T-helper 1 cell (primary cell): ENCODE results near the gene VWC2L.

Source experiments
- DNase-seq, 5 donors: peaks; one replicate each; pipeline ENCODE4 v3.0.0-alpha.2; 2012 to 2020
- total RNA-seq, 4 donors: gene quantifications; one replicate each; lab custom pipeline; 2026; lab: John Stamatoyannopoulos, UW

VWC2L gene
- total RNA-seq, result 0 reads per million in 4 donors

DNA sequence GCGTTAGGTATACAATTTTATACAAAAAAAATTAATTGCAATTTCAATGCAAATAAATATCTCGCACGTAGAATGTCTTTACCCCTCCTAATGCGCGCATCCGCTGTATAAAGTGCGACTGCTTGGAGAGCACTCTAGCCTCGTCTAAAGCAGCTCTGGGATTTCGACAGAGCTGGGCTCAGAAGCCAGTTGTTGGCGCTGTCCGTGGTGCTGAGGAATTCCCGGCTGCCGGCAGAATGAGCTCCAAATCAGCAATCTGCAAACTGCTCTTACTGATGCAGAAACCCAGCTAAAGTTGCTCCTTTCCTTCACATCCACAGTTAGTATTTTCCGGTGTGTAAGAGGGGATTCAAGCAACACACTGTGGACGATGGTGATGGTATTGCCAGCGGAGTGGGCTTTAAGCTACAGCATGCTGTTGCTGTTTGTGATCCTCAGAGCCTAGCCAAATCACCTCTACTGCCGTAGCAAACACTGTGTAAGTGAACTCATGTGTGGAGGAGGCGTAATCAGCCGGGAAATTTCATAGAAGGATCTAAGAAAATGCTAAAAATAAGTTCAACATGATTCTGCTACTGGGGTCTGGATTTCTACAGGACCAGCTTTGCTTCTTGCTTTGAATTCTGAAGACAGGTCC lies at the start of gene VWC2L:
Gene VWC2L, plus strand, starts transcription at position 137 of the 637 bp plus-strand sequence. CDS start 3,140 bp downstream, outside the sequence.
- DNase-seq, result peak in 2 of 5 donors; percentile 1 to 5

GRCh38 chr2:214361116-214361515 lies 49.7 kb upstream of the VWC2L start:
- DNase-seq, result no peak

GRCh38 chr2:214365549-214365948 lies 45.3 kb upstream of the VWC2L start:
- no peak for DNase-seq

DNA sequence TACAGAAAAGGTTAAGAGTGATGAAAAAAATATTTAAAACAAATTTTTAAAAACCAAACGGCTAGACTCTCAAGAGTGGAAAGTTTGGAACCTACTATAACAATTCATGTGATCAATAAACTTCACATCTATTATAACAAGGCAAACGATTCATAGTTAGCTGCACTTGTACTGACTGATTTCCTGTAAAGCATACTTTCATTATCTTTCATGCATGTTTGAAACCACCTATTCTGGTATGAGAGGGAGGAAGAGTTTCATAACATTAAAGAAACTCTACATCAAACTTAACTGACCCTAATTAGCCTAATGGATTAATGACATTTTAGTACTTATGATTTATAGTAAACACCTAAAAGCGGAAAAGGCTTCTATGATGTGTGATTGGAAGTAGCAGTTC lies 43.7 kb upstream of the VWC2L start:
- no peak for DNase-seq

GRCh38 chr2:214376618-214377285 lies 34.1 kb upstream of the VWC2L start:
- no peak for DNase-seq

DNA sequence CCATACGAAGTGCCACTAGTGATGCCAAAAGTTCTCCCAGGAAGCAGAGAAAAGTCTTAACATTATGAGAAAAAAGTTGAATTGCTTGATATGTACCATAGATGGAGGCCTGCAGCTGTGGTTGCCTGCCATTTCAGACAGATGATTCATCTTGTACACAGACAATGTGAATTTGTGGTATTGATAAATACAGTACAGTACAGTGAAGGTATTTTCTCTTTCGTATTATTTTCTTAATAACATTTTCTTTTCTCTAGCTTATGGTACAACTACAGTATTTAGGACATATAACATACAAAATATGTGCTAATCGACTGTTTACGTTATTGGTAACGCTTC lies 33.6 kb upstream of the VWC2L start:
- DNase-seq, result no peak

DNA sequence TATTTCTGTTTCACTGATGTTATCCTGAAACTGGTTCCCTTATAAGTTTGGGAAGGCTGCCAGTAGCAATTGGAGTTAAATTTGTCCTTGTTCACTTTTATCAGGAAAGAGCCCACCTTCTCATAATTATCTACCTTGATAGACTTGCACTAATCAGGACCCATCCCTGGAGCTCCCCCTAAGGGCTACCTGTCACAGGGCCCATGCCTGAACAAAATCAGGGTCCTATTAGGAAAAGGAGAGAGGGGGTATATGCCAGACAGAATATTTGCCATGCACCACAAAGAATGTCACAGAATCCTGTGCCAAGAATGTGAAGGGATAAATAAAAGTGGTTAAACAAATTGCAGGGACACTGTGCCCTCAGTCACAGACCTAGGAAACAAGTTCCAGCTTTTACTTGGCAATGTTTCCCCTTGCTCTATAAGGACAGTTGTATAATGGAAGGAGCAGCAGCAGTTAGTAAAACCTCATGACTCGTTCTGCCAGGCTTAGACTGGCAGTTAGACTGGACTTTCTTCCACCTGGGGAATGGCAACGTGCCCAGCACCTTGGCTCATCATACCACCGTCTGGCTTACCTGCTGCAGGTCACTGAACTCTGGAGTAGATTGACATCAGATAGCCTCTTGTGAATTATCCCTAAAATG lies 32.3 kb upstream of the VWC2L start:
- no peak for DNase-seq

- no peak for DNase-seq
Observed at GRCh38 chr2:214379227-214379626, 31.6 kb upstream of the VWC2L start.

DNA sequence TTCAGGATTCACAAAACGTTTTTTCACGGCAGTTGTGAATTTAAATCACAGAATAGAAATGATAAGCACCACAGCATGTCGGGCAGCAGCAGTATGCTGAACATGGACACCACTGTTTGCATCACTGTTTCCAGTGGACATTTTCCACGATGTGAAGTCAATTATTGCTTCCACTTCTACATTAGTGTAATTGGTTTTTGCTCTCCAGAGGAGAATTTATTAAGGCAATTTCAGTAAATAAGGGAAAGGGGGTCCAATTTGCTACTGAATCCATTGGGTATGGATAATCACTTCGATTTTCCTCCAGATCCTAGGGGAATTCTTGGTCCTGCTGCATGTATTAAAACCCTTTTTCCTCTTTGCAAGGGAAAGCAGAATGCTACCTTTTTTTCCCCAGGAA lies 30.2 kb upstream of the VWC2L start:
- no peak for DNase-seq

DNA sequence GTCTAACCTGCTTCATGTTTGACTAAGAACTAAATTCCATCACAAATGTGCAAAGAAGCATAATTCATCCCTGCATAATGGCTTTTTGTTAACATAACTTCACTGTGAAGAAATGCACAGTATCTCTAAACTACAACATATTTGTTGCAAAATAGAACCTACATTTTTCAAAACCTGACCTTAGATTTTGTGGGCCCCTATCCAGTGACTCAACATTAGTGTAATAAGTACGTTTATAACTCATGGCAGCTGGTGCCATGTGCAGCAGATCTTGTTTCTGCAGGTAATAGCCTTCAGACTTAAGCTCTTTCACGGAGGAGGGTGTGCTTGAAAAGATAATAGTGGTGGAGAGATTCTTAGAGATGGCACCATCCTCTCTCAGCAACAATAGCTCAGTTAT lies 28.6 kb upstream of the VWC2L start:
- DNase-seq, result no peak

- DNase-seq, result no peak
Observed at GRCh38 chr2:214386720-214387119, 24.1 kb upstream of the VWC2L start.

DNA sequence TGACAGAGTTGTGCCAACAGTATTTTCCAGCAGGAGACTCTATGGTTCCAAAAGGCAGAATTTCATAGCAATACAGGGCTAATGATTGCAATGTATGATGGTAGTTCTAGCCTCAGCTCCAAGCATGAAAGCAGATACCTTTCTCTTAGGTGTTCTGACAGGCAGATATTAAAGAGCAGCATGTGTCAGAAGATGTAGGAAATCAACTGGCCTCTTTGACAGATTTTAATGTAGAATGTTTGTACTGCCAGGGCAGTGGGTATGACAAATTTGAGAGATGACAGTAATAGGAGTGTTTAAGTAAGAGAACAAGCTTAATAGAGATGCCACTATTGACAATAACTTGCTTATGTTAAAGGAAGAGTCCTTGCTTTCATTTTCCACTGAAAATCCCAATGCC lies 21.5 kb upstream of the VWC2L start:
- no peak for DNase-seq

DNA sequence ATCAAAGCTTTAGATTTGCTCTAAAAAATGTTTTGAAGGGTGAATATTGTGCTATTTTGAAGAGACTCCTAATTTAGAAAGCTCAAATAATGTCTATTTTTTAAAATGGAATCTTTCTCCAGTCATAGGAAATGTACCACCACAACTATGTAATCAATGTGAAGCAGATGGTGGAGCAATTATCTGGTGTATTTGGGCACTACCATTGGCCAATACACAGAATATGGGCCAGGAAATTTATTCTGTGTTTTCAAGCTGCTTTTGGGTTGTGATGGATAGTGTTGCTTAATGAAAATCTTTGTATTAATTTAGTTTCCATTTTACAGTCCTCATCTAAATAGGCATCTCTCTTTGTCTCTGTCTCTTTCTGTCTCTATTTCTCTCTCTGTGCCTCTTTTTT lies 17.1 kb upstream of the VWC2L start:
- no peak for DNase-seq

DNA sequence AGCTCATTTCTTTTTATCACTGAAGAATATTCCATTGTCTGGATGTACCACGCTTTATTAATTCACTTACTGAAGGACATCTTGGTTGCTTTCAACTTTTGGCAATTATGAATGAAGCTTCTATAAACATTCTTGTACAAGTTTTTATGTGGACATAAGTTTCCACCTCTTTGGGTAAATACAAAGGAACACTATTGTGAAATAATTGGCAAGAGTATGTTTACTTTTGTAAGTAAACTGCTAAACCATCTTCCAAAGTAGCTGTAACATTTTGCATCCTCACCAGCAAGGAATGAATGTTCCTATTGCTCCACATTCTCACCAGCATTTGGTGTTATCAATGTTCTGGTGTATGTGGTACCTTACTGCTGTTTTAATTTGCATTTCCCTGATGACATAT lies 15.8 kb upstream of the VWC2L start:
- no peak for DNase-seq

DNA sequence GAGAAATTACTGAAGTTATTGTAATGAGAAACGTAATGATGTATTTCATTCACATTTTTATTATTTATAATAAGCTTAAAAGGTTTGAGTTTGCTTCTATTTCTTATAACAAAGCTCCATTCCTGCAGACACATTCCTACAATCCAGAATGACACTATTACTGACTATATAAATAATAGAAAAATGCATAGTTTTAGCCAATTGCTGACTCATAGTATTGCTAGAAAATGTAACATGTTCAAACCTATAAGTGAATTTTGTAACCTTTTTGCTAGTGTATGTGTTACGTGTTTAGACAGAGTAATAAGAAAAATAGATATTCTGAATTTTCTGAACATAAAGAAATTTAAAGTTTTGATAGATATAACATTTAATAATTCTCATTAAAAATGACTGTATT lies 9.3 kb upstream of the VWC2L start:
- no peak for DNase-seq

DNA sequence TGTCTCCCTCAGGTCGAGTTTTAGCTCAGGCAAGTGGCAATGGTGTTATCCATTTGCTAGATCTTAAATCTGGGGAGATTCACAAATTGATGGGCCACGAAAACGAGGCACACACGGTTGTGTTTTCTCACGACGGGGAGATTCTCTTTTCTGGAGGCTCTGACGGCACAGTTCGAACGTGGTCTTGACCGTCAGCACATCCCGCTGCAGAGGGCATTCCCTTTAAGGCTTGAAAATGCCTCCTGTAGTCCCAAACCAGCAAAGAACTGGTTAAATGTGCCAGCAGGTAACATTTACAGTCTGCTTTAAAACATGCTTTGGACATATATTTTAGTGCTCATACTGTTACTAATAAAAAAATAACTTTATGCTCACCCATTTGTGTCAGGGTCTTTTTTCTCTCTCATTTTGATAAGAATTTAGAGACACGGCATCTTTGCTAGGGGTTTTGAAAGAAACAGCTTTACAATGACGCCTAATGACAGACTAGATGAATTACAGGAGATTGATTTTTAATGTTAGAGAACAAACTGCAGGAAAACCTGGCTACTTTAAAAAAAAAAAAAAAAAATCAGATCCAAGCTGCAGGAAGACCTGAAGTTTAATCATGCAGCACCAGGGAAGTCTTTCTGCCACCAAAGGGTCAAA lies 602 bp upstream of the VWC2L start:
- no peak for DNase-seq

DNA sequence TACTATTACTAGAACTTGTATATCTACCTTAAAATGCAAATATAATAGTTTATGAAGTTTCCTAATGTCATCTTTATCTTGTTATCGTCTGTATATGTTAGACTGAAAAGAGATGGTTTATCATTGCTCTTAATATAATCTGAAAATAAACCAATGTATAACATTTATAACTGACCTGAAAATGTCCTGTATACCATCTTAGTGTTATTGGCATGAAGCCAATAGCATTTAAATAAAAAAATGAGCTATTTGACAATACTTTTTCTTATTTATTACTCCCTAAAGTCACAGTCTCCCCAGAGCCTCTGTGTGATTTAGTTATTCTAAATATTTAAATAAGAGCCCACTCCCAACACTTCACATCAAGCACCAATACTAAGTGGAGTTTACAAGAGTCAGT lies 1.8 kb downstream of the VWC2L start:
- no peak for DNase-seq

DNA sequence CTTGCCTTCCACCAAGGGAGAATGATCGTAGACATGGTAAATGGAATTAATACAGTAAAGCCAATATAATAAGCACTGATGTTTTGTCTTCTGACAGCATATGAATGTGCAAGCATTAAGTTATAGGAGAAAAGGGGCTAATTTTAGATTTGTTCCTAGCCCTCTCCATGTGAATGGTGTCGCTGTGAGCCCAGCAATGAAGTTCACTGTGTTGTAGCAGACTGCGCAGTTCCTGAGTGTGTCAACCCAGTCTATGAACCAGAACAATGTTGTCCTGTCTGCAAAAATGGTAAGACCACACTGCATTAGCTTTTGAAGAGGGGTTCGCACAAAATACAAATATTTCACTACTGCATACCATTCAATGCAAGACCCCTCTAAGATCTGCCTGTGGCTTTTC lies 25.6 kb downstream of the VWC2L start:
- no peak for DNase-seq

DNA sequence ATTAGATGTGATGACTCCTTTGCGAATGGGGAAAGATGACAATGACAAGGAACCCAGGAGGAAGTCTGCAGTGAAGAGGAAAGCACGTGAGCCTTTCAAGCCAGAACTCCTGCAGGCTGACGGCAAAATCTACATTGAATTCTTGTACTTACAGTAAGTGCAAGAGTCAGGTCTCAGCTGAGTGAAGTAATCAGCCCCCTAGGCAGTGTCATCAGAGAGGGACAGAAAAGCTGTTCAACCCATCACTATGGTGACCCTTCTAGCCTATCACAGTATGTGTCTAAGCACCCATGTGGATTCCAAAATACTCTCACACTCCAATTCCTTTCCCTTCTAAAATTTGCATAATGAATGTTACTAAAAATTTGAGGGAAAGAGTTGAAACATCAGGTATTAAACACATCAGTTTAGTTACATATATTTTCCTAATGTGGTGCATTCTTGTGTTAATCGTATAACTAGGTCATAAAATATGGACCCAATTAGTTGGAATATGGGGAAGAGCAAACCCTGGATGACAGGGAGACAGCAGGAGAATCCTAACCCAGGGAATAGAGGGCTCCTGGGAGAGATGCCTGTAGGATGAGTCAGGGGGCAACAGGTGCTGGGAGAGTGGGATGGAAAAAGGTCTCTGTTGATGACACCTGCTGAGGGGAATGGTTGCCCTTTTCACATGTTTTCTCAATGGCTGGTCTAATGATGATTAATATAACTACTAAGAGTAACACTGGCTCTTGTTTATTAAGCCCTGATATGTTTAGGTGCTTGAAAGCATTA lies 39.5 kb downstream of the VWC2L start:
- DNase-seq, result no peak

DNA sequence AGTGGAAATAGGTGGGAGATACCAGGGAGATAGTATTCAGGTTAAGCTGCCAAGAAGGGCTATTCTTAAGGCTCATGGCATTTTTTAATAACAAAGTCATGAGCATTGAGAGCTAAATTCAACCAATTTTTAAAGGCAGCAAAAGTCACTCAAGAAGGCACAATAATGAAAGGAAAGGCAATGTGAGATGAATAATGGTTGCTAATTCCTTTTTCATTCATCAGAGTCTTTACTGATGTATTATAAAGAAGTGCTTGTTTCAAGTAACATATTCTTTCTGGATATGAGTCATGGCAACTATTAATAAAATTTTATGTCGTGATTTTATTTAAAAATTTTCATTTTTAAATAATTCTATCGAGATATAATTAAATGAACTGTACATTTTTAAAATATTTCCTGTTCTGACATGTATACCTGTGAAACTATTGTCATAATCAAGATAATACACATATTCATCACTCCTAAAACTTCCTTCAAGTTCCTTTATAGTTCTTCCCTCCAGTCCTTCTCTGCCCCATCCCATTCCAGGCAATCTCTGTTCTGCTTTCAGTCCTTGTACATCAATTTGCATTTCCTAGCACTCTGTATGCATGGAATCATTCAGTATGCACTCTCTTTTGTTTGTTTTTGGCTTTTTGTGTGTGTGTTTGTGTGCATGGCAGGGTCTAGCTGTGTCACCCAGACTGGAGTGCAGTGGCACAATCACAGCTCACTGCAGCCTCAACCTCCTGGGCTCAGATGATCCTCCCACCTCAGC lies 40.8 kb downstream of the VWC2L start:
- no peak for DNase-seq

- no peak for DNase-seq
Observed at GRCh38 chr2:214465363-214466146, 54.7 kb downstream of the VWC2L start.
